ENCODE data around the gene ARL5A.

GRCh38 chr2:151828890-151829324 lies 686 bp upstream of the ARL5A start:
- no peak for TF ChIP-seq CTCF (conservative IDR thresholded peaks at IDR 0.05; ENCODE audit: low read depth, low read length)
- no peak for TF ChIP-seq EZH2 (IDR thresholded peaks at IDR 0.05; ENCODE audit: borderline replicate concordance, low read depth, low read length, poor library complexity, severe bottlenecking)
